ENCODE results near the gene CKB.

DNA sequence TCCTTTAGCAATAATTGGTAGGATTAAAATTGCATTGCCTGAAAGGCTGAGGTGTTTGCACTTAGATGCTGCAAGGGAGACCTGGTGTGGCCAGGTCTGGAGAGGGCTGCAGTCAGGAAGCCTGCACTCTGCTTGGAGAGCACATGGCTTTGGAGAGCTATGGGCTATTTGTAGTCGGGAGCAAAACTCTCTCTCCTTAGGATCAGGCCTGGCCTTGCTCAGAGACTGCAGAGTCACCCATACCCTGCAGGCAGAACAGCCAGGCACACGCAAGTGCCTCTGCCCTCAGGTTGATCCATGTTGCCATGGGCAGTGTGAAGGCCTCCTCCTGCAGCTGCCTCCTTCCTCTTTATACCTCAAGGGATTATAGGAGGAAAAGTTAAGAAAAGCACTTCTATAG is 26.8 kb downstream of the CKB start:
- no peak for TF ChIP-seq CTCF (IDR thresholded peaks at IDR 0.05)
- no peak for TF ChIP-seq POLR2A (IDR thresholded peaks at IDR 0.05)
- no peak for TF ChIP-seq EP300 (IDR thresholded peaks at IDR 0.05)
